Measurements from ENCODE around the gene JADE2.

GRCh38 chr5:134512661-134512999, 12.8 kb upstream of the JADE2 start:
- TF ChIP-seq OSR1 (CRISPR knock-in tag; IDR thresholded peaks at IDR 0.05) (no peak), RARB (CRISPR knock-in tag; IDR thresholded peaks at IDR 0.05) (no peak), CSRNP3 (CRISPR knock-in tag; IDR thresholded peaks at IDR 0.05) (no peak), ARNTL (CRISPR knock-in tag; IDR thresholded peaks at IDR 0.05; ENCODE audit: borderline replicate concordance, low read depth) (no peak), ZNF8 (CRISPR knock-in tag; IDR thresholded peaks at IDR 0.05) (no peak), BACH2 (CRISPR knock-in tag; IDR thresholded peaks at IDR 0.05; ENCODE audit: borderline replicate concordance) (no peak), TSHZ2 (CRISPR knock-in tag; IDR thresholded peaks at IDR 0.05) (no peak), TCF4 (CRISPR knock-in tag; IDR thresholded peaks at IDR 0.05; ENCODE audit: borderline replicate concordance) (no peak), ZC3H10 (CRISPR knock-in tag; IDR thresholded peaks at IDR 0.05) (no peak), ZNF70 (CRISPR knock-in tag; IDR thresholded peaks at IDR 0.05) (no peak), ZFP3 (CRISPR knock-in tag; IDR thresholded peaks at IDR 0.05) (no peak), TOX (CRISPR knock-in tag; IDR thresholded peaks at IDR 0.05; ENCODE audit: borderline replicate concordance) (no peak)
- TF ChIP-seq, protein P1, sequence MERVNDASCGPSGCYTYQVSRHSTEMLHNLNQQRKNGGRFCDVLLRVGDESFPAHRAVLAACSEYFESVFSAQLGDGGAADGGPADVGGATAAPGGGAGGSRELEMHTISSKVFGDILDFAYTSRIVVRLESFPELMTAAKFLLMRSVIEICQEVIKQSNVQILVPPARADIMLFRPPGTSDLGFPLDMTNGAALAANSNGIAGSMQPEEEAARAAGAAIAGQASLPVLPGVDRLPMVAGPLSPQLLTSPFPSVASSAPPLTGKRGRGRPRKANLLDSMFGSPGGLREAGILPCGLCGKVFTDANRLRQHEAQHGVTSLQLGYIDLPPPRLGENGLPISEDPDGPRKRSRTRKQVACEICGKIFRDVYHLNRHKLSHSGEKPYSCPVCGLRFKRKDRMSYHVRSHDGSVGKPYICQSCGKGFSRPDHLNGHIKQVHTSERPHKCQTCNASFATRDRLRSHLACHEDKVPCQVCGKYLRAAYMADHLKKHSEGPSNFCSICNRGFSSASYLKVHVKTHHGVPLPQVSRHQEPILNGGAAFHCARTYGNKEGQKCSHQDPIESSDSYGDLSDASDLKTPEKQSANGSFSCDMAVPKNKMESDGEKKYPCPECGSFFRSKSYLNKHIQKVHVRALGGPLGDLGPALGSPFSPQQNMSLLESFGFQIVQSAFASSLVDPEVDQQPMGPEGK (CRISPR knock-in tag; IDR thresholded peaks at IDR 0.05; ENCODE audit: borderline replicate concordance) = no peak
- TF ChIP-seq, protein P2, sequence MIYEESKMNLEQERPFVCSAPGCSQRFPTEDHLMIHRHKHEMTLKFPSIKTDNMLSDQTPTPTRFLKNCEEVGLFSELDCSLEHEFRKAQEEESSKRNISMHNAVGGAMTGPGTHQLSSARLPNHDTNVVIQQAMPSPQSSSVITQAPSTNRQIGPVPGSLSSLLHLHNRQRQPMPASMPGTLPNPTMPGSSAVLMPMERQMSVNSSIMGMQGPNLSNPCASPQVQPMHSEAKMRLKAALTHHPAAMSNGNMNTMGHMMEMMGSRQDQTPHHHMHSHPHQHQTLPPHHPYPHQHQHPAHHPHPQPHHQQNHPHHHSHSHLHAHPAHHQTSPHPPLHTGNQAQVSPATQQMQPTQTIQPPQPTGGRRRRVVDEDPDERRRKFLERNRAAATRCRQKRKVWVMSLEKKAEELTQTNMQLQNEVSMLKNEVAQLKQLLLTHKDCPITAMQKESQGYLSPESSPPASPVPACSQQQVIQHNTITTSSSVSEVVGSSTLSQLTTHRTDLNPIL (CRISPR knock-in tag; IDR thresholded peaks at IDR 0.05; ENCODE audit: low read depth) = no peak

Measured in SK-N-SH treated with all-trans-retinoic acid at 6 μM for 48 hours (cell line).